ENCODE measurements around the gene ANGPTL4.
"Not testable (repeated sequence)": the region's sequence is repeated elsewhere in the genome, so short reads cannot be mapped to it uniquely, and the experiment has no call there.

Gene ANGPTL4

GRCh38 chr19:8363803-8364771 lies at the start of gene ANGPTL4:
ANGPTL4 (plus strand) TSS chr19:8364155; CDS start chr19:8364322, 167 bp downstream.
- peak; percentile 36 for DNase-seq (ENCODE audit: low read depth)

GRCh38 chr19:8314981-8315640 lies 48.8 kb upstream of the ANGPTL4 start:
- not testable (repeated sequence) for DNase-seq (ENCODE audit: low read depth)

DNA sequence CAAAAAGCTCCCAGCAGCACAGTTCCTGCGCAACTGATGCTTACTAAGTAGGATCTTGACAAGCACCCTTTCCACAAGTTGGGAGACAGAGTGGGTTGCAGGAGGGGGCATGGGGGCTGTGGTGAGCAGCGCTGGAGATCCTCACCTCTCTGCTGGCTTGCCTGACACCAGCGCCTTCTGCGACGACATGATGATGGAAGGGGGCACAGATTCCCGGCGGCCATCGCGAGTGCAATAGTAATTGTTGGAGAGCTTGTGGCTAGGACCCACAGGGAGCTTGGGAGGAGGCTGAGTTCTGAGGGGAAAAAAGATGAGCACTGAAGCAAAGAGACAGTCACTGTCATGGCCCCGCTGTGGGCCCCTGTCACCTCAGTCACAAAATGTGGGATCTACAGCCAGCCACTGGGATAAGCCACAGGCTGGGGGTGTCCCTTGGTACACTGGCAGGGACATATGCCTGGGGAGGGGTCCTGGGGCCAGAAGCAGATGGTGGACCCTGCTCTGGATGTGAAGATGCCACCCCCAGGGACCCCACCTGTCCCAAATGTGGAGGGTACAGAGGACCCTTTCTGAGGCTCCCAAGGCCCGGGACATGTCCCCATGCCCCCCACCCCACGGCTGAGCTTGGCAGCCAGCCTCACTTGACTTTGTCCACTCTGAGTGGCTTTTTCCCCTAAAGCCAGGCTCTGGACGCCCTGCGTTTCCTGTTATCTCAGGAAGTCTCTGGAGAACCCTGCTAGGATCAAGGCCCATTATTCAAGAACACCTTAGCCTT lies 47.4 kb upstream of the ANGPTL4 start:
- DNase-seq (ENCODE audit: low read depth), result no peak

DNA sequence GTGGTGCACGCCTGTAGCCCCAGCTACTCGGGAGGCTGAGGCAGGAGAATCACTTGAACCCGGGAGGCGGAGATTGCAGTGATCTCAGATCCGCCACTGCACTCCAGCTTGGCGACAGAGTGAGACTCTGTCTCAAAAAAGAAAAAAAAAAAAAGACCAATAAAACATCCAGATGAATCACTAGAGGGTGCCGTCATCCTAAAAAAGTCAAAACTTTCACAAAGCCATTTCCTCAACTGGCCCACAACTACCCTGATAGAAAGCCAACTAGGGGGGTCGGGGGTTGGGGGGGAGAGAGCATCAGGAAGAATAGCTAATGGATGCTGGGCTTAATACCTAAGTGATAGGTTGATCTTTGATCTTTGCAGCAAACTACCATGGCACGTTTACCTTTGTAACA lies 45.1 kb upstream of the ANGPTL4 start:
- DNase-seq (ENCODE audit: low read depth), result not testable (repeated sequence)

DNA sequence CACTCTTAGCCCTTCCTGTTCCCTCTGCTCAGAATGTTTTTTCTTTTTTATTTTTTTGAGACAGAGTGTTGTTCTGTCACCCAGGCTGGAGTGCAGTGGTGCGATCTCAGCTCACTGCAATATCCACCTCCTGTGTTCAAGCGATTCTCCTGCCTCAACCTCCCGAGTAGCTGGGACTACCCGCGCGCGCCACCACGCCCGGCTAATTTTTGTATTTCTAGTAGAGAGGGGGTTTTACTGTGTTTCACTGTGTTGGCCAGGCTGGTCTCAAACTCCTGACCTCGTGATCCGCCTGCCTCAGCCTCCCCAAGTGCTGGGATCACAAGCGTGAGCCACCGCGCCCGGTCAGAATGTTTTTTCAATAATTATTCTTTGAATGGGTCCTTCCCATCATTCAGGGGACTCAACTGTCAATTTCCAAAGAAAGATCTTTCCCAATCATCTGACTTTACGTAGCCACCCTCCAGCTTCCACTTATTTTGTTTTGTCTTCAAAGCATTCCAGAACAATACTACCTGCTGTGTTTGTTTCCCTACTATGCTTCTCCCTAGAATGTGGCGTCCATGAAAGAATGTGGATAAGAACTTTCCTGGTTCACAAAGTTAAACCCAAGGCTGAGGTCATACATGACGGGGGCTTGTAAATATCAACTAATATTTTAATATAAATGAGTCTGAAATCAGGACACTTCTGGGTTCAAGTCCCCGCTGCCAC lies 44.0 kb upstream of the ANGPTL4 start:
- DNase-seq (ENCODE audit: low read depth), result no peak

- DNase-seq (ENCODE audit: low read depth), result no peak
Observed at GRCh38 chr19:8320564-8321066, 43.3 kb upstream of the ANGPTL4 start.

DNA sequence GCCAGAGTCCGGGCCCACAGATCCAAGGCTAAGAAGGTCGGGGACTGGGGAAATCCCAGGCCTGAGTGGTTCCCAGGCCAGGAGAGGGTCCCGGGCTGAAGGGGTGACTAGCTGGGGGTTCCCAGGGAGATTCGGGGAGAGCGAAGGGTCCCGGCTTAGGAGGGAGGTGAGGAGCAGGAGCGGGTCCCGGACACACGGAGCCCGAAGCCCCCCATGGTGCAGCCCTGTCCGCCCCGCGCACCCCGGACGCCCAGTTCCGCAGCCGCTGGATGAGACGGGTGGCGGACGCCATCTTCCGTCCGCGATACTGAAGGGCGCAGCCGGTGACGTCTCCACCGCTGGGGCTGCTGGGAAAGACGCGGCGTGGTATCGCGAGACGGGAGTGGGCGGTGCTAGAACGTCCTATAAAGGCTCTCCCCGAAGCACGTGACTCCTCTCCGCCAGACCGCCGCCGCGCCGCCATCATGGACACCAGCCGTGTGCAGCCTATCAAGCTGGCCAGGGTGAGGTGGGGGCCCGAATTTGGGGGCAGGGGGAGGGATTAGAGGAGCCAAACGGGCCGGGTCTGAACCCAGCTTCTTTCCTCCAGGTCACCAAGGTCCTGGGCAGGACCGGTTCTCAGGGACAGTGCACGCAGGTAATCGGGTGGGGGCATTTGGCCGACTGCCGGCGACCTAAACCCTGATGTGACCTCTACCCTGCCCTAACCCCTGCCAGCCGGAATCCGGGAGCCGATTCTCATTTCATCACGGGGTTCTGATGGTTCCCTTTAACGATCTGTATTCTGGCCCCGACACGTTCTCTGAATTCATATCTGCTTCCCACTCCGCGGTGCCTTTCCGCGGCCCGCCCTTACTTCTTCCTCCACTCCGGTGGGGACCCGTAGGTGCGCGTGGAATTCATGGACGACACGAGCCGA lies 42.6 kb upstream of the ANGPTL4 start, which contains the start of the genes NDUFA7 and RPS28:
TSS of gene NDUFA7 (minus strand) at position 309 of the 919 bp plus-strand sequence. CDS start at position 292, 17 bp downstream.
TSS of gene RPS28 (plus strand) at position 430 of the 919 bp plus-strand sequence. CDS start at position 465, 35 bp downstream.
- DNase-seq (ENCODE audit: low read depth), result peak; percentile 95

DNA sequence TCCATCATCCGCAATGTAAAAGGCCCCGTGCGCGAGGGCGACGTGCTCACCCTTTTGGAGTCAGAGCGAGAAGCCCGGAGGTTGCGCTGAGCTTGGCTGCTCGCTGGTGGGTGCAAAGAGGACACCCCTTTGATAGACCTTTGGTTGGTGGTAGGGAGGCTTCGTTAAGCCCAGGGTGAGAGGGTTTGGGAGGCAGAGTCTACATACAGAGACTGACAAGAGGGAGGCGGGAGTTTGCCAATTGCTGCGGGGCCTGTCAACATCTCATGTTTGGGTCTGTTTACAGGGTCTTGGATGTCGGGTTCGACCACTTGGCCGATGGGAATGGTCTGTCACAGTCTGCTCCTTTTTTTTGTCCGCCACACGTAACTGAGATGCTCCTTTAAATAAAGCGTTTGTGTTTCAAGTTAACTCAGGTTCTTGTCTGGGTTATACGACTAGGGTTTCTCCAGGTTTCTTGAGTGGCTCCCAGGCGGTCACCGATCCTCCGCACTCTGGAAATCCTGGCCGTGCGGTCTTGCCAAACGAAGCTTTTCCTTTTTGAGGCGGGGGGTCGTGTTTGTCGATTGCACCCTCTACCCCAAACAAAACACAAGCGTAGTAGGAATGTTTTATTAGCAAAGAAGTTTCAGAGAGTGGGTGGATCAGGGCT lies 41.8 kb upstream of the ANGPTL4 start:
- no peak for DNase-seq (ENCODE audit: low read depth)

GRCh38 chr19:8322638-8322997 lies 41.3 kb upstream of the ANGPTL4 start:
- no peak for DNase-seq (ENCODE audit: low read depth)

GRCh38 chr19:8323781-8324185 lies 40.2 kb upstream of the ANGPTL4 start:
- DNase-seq (ENCODE audit: low read depth), result no peak

DNA sequence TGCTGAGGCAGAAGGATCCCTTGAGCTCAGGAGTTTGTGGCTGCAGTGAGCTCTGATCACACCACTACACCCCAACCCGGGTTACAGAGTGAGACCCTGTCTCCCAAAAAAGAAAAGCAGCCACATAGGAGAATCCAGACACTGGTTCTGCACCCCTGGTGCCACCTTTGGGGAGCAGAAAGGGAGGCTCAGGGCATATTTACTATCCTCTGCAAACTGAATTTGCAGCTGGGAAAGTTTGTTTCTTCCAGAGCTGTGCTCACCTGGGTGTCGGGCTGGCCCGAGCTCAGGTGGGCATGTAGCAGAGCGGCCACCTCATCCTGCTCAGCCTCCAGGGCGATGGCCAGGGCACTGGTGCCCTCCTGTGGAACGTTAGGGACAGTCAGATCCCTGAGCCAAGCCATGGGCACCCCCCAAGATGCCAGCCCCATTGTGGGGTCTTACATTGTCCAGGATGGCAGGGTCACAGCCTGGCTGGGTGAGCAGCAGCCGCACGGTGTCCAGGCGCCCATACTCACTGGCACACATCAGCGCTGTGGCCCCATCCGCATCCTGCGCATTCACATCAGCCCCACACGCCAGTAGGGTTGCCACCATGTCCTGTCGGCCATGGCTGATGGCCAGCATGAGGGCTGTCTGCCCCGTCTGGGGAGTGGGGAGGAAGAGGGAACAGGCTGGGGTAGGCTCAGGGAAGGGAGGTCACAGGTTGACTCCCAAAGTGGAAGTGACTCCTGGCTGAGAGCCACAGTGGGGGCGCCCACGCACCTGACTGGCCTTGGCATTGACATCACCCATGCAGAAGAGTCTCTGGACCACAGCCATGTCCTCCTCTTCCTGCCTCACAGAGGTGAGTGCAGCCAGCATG lies 39.5 kb upstream of the ANGPTL4 start:
- DNase-seq (ENCODE audit: low read depth), result no peak

- no peak for DNase-seq (ENCODE audit: low read depth)
Observed at GRCh38 chr19:8325454-8325853, 38.5 kb upstream of the ANGPTL4 start.

DNA sequence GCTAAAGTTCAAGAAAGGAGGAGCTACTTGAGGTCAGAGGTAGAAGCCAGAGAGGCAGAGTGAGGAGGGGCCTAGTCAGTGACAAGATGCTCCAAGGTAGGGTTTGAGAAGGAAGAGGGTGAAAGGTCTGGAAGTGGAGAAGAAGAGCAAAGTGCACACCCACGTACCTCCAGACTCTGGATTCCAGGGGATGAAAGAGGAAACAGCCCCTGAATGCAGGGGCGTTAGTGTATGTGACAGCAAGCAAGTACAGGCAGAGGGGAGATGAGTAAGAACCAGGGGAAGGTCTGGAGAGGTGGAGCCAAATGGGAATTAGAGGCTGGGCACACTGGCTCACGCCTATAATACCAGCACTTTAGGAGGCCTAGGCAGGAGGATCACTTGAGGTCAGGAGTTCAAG lies 34.0 kb upstream of the ANGPTL4 start:
- no peak for DNase-seq (ENCODE audit: low read depth)

DNA sequence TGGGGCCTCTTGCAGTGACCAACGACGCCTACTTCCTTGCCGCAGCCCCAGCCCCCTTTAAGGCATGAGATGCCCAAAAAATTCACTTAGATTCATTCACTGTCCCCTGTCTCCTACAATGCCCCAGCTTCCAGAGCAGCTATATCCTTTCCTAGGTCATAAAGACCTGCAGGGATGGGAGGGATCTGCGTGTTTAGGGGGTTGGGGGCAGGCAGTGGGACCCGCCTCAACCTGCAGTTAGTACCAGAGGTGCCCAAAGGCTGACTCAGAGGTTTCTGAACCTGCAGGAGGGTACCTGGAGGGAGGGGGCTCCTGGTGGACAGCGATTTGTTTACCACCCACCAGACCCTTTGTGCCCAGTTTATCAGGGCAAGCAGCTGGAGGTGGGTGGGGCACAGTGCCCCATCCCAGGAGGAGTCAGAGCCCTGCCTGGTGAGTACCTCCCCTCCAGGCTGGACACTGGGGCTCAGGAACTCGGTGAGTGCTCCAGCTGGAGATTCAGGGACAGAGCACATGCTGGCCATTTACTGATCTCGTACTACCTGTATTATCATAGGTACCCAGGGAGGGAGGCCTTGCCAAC lies 32.6 kb upstream of the ANGPTL4 start:
- no peak for DNase-seq (ENCODE audit: low read depth)

- DNase-seq (ENCODE audit: low read depth), result no peak
Observed at GRCh38 chr19:8332976-8333766, 30.8 kb upstream of the ANGPTL4 start.

DNA sequence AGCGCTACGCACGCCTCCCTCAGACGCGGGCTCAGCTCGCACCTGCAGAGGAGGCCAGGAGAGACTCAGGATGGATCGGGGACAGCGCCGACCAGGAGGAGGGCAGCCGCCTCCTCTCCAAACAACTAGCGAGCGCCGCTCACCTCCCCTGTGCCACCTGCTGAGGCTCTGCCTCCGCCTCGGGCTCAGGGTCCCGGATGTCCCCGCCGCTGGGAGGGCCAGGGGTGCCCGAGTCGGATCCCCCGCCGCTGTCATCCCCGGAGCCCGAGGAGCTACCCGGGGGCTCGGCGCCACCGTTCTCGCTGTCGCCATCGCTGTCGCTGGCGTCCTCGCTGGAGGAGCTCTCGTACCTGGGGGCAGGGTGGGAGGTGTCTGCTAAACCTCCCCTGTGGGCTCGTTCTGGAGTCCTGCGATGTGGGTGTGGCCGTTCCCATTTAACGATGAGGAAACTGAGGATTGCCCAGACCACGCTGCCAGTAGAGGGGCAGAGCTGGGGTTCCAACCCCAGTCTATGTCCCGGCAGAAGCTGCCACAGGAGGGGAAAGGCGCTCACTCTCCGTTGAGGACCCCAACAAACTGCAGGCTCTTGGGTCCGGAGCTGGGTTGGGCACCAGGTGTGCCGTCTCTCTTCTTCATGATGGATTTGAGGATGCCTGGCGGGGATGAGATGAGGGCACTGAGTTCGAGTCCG lies 30.0 kb upstream of the ANGPTL4 start:
- DNase-seq (ENCODE audit: low read depth), result no peak

Data from activated T-helper 9 cell treated with anti-CD3 and anti-CD28 coated beads, Interleukin-2, amount 50 U/mL, for 16 hours (primary cell).